Fibroblast of villous mesenchyme (primary cell): ENCODE data around the gene LRATD1. TPM values are rescaled to one million over a fixed set of nuclear protein-coding genes. Genes with fewer than 3 reads are reported as not detected.

Experiments used
- DNase-seq: peaks from one replicate; pipeline ENCODE4 v3.0.0-alpha.2; 2010; ENCODE audit warnings: low read depth
- H3K4me3 ChIP-seq: 2 replicates; pipeline ENCODE4 v1.5.1; 2011; ENCODE audit warnings: low read depth, mild to moderate bottlenecking, low read length
- total RNA-seq: library from RNA; depleted of rRNA; stranded (reverse); fragments of >200 nt; gene quantifications from 2 replicates; pipeline ENCODE4 v1.2.3, GENCODE V29; 2012
- TF ChIP-seq, protein P1 (sequence below): IDR thresholded peaks from 2 replicates; pipeline ENCODE4 v1.5.1; 2012; ENCODE audit warnings: low read depth, mild to moderate bottlenecking, low read length; ENCODE audit not compliant: insufficient read depth

Gene LRATD1
- total RNA-seq, 1 donor, result 1.7 TPM

DNA sequence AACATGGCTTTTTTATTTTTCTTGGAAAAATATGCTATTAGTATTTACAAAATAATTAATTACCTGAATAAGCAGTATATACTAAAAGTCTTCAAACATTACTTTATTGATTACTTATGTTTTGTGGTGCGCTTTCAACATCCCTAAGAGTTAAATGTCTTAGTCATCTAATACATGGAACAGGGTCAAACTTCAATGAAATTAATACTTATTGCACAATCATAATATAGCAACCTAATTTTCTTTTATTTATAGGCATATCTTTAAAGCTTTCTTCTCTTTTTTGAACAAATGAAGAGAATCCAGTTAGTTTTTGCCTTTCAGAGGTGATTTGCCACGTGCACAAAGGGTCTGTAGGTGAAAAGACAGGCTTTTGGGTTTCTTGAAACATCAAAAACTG lies 6.0 kb downstream of the LRATD1 start:
- no peak for DNase-seq
- H3K4me3 ChIP-seq, result no peak overlapping the region
- TF ChIP-seq, protein P1, sequence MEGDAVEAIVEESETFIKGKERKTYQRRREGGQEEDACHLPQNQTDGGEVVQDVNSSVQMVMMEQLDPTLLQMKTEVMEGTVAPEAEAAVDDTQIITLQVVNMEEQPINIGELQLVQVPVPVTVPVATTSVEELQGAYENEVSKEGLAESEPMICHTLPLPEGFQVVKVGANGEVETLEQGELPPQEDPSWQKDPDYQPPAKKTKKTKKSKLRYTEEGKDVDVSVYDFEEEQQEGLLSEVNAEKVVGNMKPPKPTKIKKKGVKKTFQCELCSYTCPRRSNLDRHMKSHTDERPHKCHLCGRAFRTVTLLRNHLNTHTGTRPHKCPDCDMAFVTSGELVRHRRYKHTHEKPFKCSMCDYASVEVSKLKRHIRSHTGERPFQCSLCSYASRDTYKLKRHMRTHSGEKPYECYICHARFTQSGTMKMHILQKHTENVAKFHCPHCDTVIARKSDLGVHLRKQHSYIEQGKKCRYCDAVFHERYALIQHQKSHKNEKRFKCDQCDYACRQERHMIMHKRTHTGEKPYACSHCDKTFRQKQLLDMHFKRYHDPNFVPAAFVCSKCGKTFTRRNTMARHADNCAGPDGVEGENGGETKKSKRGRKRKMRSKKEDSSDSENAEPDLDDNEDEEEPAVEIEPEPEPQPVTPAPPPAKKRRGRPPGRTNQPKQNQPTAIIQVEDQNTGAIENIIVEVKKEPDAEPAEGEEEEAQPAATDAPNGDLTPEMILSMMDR, result no peak

DNA sequence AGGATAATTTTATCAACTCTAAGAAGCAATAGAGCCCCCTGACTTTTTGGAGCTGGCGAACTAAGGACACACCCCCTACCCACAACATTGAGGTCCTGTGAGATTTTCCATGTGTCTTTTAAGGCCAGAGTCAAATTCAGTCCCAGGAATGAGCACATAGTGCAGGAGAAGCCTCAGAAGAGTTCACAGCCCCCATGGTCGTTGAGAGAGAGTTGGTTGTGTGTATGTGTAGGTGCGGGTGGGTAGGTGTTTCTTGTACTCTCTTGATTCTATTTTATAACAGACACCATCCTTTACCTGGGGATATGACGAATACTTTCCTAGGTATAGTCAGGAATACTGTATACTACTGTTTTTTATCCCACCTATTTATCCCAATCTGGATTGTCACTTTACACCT lies 8.6 kb downstream of the LRATD1 start:
- no peak overlapping the region for H3K4me3 ChIP-seq
- no peak for DNase-seq
- TF ChIP-seq, protein P1, result no peak

DNA sequence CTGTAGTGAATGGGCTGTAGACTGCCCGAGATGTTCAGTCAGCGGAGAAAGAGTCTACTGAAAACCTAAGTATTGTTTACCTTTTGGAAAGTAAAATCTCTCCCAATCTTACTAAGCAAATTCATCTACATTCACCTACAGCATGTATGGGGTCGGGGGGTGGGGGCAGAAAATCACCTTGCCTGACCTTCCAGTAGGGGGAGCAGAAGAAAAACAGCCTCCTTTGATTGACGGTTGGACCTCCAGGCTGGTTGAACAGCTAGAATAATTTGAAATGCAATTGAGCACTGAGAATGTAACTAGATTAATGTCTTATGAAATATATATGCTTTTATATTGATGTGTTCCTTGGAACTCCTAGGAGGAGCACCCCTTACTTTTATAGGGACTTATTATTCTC lies 10.0 kb downstream of the LRATD1 start:
- no peak overlapping the region for H3K4me3 ChIP-seq
- TF ChIP-seq, protein P1, result no peak
- DNase-seq, result no peak

DNA sequence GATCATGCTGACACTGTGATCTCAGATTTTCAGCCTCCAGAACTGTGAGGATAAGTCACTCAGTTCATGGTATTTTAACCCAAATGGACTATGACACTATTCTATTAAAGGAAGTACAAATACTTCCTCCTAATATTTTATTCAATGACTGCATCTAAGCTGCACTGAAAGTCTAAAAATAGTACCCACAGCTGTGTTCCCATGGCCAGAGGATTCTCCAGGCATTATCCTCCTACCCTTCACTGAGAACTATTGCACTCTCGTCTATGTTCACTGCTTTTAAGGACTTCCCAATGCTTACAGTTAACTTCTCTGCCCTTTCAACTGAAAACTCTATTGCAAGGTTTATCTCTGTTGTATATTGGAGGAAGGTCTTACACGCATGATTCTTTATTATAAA lies 15.2 kb downstream of the LRATD1 start:
- no peak for DNase-seq
- H3K4me3 ChIP-seq, result no peak overlapping the region
- TF ChIP-seq, protein P1, result no peak

DNA sequence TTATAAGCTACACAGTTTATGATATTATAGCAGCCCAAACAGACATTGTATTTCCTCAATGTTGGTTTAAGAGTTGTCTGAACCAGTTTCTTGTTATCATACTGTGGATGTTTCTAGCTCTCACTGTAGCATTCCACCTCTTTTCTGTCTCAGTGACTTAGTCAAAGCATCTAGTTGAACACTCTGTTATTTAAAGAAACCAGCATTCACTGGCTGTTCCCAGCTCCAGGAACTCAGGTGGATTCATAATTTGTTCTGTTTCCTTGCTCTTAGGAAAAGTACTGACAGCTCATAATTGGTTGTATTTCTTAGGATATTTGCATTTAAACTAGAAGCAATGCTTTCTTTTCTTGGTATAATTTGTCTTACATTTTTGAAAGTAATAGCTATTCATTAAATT lies 17.5 kb downstream of the LRATD1 start:
- TF ChIP-seq, protein P1, result no peak
- DNase-seq, result no peak
- no peak overlapping the region for H3K4me3 ChIP-seq

DNA sequence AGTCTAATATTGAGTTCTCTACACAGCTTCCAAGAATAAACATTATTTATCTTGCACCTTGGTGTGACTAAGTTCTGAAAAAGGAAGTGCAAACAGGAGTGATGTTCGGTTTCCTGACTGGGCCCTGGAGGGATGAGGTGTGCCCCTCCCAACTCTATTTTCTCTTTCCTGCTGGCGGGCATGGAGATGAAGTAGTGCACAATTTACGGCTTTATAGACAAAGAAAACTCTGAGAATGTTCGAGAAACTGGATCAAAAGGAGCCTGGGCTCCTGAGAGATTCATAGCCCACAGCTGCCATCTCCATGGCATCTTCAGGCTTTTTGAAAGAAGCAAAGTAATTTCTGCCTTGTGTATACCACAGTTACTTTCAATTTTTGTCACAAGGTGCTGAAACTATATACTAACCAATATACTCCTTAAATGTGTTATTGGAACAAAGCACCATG lies 22.3 kb downstream of the LRATD1 start:
- DNase-seq, result no peak
- H3K4me3 ChIP-seq, result no peak overlapping the region
- TF ChIP-seq, protein P1, result no peak

DNA sequence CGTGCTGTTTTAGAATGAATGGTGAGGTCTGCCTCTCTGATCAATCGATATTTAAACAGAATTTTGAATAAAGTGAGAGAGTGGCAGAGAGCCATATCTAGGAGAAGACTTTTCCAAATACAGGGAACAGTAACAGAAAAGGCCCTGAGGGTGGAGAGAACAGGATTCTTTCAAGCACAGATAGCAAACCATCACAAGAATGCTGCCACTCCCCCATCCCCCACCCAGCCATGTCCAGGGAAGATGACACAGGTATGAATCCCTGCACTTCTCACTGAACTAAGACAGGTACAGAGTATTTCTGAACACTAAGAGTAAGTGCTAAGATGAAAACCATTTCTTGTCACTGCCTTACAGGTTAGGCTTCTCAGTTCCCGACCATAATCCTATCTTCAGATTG lies 23.6 kb downstream of the LRATD1 start:
- TF ChIP-seq, protein P1, result no peak
- no peak for DNase-seq

More for the DNA sequence above, 23.6 kb downstream of the LRATD1 start:
- no peak overlapping the region for H3K4me3 ChIP-seq
